ENCODE results near the gene BAZ2A.

DNA sequence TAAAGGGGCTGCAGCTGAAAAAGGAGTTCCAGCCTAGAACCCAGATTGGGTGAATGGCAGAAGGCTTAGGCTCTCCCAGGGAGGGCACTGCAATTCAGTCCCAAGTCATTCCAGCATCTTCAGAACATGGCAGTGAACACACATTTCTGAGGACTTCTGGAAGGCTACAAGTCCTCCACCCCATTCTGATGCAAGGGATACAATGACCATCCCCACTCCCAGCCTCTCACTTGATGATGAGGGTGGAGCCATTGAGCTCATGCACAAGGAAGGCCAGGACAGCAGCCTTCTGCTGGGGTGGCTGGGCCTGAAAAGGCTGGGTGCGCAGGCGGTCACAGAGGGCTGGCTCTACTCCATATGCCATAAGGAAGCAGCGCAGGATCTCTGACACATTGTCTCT lies 25.8 kb downstream of the BAZ2A start:
- TF ChIP-seq, protein P1, sequence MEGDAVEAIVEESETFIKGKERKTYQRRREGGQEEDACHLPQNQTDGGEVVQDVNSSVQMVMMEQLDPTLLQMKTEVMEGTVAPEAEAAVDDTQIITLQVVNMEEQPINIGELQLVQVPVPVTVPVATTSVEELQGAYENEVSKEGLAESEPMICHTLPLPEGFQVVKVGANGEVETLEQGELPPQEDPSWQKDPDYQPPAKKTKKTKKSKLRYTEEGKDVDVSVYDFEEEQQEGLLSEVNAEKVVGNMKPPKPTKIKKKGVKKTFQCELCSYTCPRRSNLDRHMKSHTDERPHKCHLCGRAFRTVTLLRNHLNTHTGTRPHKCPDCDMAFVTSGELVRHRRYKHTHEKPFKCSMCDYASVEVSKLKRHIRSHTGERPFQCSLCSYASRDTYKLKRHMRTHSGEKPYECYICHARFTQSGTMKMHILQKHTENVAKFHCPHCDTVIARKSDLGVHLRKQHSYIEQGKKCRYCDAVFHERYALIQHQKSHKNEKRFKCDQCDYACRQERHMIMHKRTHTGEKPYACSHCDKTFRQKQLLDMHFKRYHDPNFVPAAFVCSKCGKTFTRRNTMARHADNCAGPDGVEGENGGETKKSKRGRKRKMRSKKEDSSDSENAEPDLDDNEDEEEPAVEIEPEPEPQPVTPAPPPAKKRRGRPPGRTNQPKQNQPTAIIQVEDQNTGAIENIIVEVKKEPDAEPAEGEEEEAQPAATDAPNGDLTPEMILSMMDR (conservative IDR thresholded peaks at IDR 0.05; ENCODE audit: low read length) = no peak
- no peak for TF ChIP-seq EZH2phosphoT487 (IDR thresholded peaks at IDR 0.05; ENCODE audit: borderline replicate concordance)
